Thyroid gland (tissue), 4 donors: Measurements from ENCODE around the gene RAB23. TPM values are rescaled to one million over a fixed set of nuclear protein-coding genes. Genes with fewer than 3 reads are reported as not detected.

Experiments used
- DNase-seq, 2 donors: peaks; one replicate each; pipeline ENCODE4 v3.0.0-alpha.2; 2019
- H3K27ac ChIP-seq, 3 donors: fragments of 200-600 bp; sonication (generic); 1 replicate in 2 of 3; 2 replicates in 1 of 3; pipeline ENCODE4 v1.5.1; 2016 to 2019; ENCODE audit warnings: mild to moderate bottlenecking in 1 of 3, moderate library complexity in 1 of 3
- H3K27me3 ChIP-seq: fragments of 200-600 bp; sonication (generic); one replicate; pipeline ENCODE4 v1.5.1; 2019
- H3K36me3 ChIP-seq, 2 donors: fragments of 200-600 bp; sonication (generic); one replicate each; pipeline ENCODE4 v1.5.1; 2016 to 2019
- H3K4me1 ChIP-seq, 2 donors: fragments of 200-600 bp; sonication (generic); one replicate each; pipeline ENCODE4 v1.5.1; 2017 to 2019
- H3K4me3 ChIP-seq, 3 donors: fragments of 200-600 bp; sonication (generic); replicated peaks in 1 of 3; 1 replicate in 2 of 3; 2 replicates in 1 of 3; pipeline ENCODE4 v1.5.1; 2016; ENCODE audit warnings: mild to moderate bottlenecking in 1 of 3
- H3K9me3 ChIP-seq: fragments of 200-600 bp; sonication (generic); one replicate; pipeline ENCODE4 v1.5.1; 2017
- CTCF ChIP-seq, 6 experiments: fragments of 200-600 bp in 3 of 6; fragments of 450-650 bp in 3 of 6; sonication (generic) in 3 of 6; IDR thresholded peaks; one replicate each; pipeline ENCODE4 v1.5.1; 2016 to 2019; ENCODE audit warnings: antibody characterized with exemption in 6 of 6, mild to moderate bottlenecking in 2 of 6, inconsistent platforms in 1 of 6, moderate library complexity in 1 of 6
- POLR2A ChIP-seq, 2 donors: fragments of 450-650 bp; IDR thresholded peaks; one replicate each; pipeline ENCODE4 v1.6.1; 2017; ENCODE audit warnings: antibody characterized with exemption in 2 of 2, mild to moderate bottlenecking in 2 of 2, moderate library complexity in 1 of 2
- WGBS, 2 donors: methylation state at CpG; one replicate each; pipeline ENCODE4 v1.1.5; 2017; 5-methylcytosine and 5-hydroxymethylcytosine counted together
- intact Hi-C: fragments of 100-400 bp; cut with DNase I; formaldehyde crosslinking; loops from one replicate; pipeline ENCODE4 v1.15.1; 2023
- total RNA-seq, 4 donors: library from RNA; depleted of rRNA; stranded (reverse); fragments of >200 nt; gene quantifications; one replicate each; pipeline ENCODE4 v1.2.3, GENCODE V29; 2016

Gene RAB23
- total RNA-seq, 4 donors from 2014 or later: 19.6 to 38.9 (median 27.9) TPM

DNA sequence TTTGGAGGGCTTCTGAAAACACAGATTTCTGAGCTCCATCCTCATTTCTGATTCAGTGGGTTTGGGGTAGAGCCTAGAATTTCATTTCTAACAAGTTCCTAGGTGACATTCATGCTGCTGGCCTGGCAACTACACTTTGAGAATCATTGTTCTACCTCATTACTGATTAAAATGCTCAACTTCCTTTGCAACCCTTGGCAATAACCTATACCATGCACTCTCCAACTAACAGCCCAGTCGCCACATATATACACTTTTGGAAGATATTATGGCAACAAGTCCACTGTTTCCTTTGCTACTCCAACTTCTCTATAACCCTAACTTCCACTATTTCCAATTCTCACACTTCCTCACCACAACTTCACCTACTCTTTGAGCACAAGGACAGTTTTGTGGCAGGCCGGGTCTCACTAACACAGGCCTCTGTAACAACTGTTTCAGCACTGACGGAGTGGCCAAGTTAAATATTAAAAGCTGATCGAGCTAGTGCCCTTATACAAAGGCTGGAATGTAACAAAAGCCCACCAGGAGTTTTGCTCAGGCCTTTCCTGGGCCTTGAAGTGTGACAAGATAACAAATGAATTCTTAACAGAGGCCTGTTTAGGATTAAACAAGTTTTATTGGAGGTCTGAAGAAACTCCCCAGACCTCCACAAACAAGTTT, 32.1 kb upstream of the RAB23 start:
- peak overlapping the region in 2 of 3 donors; percentile 62 to 77 for H3K27ac ChIP-seq
- peaks cover 41 to 43% of the 10 kb centered on the region in 2 donors for H3K4me1 ChIP-seq
- 74 to 75% methylated on average over 4 of the region's 4 CpGs for WGBS, 2 donors
- no peaks in the 10 kb centered on the region for H3K27me3 ChIP-seq
- TF ChIP-seq CTCF (IDR thresholded peaks at IDR 0.05): no peak
- TF ChIP-seq POLR2A (IDR thresholded peaks at IDR 0.05): no peak
- no peaks in the 10 kb centered on the region for H3K36me3 ChIP-seq
- no peak for DNase-seq
- H3K9me3 ChIP-seq: no peaks in the 10 kb centered on the region
- no peak overlapping the region for H3K4me3 ChIP-seq
- intact Hi-C loops: loop anchor here (10.0 kb wide), 1 partner anchor 51 kb away; no protein-coding TSS in a partner anchor

GRCh38 chr6:57252975-57253374, 30.9 kb upstream of the RAB23 start:
- Histone ChIP-seq H3K36me3 (no peaks in the 10 kb centered on the region), H3K27ac (peak overlapping the region; percentile 21 to 77 (median 62)), H3K4me3 (no peak overlapping the region), H3K4me1 (peaks cover 30 to 33% of the 10 kb centered on the region in 2 donors), H3K9me3 (no peaks in the 10 kb centered on the region), H3K27me3 (no peaks in the 10 kb centered on the region)
- no peak for TF ChIP-seq POLR2A (IDR thresholded peaks at IDR 0.05)
- no peak for TF ChIP-seq CTCF (IDR thresholded peaks at IDR 0.05)
- 6 to 14% methylated on average over 1 of the region's 1 CpG for WGBS, 2 donors
- DNase-seq: no peak
- intact Hi-C loops: loop anchor here (10.0 kb wide), 1 partner anchor 52 kb away; no protein-coding TSS in a partner anchor

GRCh38 chr6:57252137-57252536, 30.0 kb upstream of the RAB23 start:
- intact Hi-C loops: loop anchor here (10.0 kb wide), 1 partner anchor 53 kb away; no protein-coding TSS in a partner anchor
- peaks cover 24 to 27% of the 10 kb centered on the region in 2 donors for H3K4me1 ChIP-seq
- H3K36me3 ChIP-seq: no peaks in the 10 kb centered on the region
- no peak for TF ChIP-seq CTCF (IDR thresholded peaks at IDR 0.05)
- no peak for TF ChIP-seq POLR2A (IDR thresholded peaks at IDR 0.05)
- no peak for DNase-seq
- H3K27me3 ChIP-seq: no peaks in the 10 kb centered on the region
- H3K27ac ChIP-seq: peak overlapping the region in 2 of 3 donors; percentile 42 to 62
- 90 to 98% methylated on average over 9 of the region's 9 CpGs for WGBS, 2 donors
- H3K4me3 ChIP-seq: no peak overlapping the region
- no peaks in the 10 kb centered on the region for H3K9me3 ChIP-seq

- Histone ChIP-seq H3K27ac (no peak overlapping the region), H3K4me1 (peaks cover 17 to 20% of the 10 kb centered on the region in 2 donors), H3K27me3 (no peaks in the 10 kb centered on the region), H3K36me3 (no peaks in the 10 kb centered on the region), H3K9me3 (no peaks in the 10 kb centered on the region), H3K4me3 (no peak overlapping the region)
- intact Hi-C loops: loop anchor here (10.0 kb wide), 1 partner anchor 54 kb away; no protein-coding TSS in a partner anchor
- TF ChIP-seq POLR2A (IDR thresholded peaks at IDR 0.05): no peak
- DNase-seq: no peak
- WGBS, 2 donors: 91 to 95% methylated on average over 4 of the region's 4 CpGs
Observed at GRCh38 chr6:57250348-57250747, 28.2 kb upstream of the RAB23 start.

DNA sequence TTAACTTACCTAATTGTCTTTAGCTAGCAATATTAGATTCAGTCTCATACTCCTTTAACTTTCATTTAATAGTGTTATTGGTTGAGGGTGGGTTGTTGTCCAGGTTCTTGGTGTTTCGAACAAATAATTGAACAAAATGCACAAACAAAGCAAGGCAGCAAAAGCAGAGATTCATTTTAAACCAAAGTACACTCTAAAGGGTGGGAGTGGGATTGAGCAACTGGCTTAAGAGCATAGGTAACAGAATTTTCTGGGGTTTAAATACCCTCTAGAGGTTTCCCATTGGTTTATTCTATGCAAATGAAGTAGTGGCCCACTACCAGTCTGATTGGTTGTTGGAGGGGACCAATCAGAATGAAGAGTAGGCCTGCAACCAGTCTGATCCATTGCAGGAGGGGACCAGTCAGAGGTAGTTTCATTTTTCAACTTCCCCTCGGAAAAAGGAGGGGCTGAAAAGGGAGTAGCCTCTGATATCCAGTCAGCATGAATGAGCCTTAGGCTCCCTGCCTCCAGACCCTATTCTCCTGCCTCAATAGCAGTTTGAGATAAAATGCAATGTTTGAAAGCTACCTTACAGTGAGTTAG, 26.3 kb upstream of the RAB23 start:
- H3K4me3 ChIP-seq: no peak overlapping the region
- no peak overlapping the region for H3K27ac ChIP-seq
- H3K27me3 ChIP-seq: no peaks in the 10 kb centered on the region
- H3K4me1 ChIP-seq: peaks cover 10 to 11% of the 10 kb centered on the region in 2 donors
- intact Hi-C loops: no loop called here
- H3K36me3 ChIP-seq: no peaks in the 10 kb centered on the region
- 95% methylated on average over 2 of the region's 2 CpGs for WGBS, 2 donors
- no peak for TF ChIP-seq POLR2A (IDR thresholded peaks at IDR 0.05)
- TF ChIP-seq CTCF (IDR thresholded peaks at IDR 0.05): no peak
- no peaks in the 10 kb centered on the region for H3K9me3 ChIP-seq
- no peak for DNase-seq
